Medulla oblongata (tissue), 1 donor: ENCODE measurements around the gene NDUFA3.
"Not testable (repeated sequence)": the region's sequence is repeated elsewhere in the genome, so short reads cannot be mapped to it uniquely, and the experiment has no call there.

ENCODE experiments used
- DNase-seq: peaks from one replicate; pipeline ENCODE4 v3.0.0-alpha.2; 2015; ENCODE audit errors: extremely low spot score

Gene NDUFA3

GRCh38 chr19:54102421-54103169 is at the start of gene NDUFA3:
NDUFA3 (plus strand) TSS chr19:54102855; CDS start chr19:54102879, 24 bp downstream.
- peak; percentile 99 for DNase-seq

DNA sequence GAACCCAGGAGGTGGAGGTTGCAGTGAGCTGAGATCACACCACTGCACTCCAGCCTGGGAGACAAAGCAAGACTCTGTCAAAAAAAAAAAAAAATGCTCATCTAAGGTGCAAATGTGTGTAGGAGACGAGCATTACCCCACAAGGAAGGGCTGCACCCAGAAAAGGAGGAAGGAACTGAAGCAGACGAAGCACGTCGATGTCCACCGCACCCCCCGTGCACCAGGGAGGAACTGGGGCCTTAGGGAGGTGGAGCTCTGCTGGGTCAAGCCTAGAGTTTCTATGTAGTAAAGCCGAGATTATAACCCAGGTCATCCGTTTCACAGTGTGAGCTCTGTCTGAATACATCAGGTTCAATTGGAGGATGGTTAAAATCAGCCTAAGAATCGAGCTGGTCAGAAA is 40.0 kb upstream of the NDUFA3 start:
- DNase-seq, result no peak

- DNase-seq, result no peak
Observed at GRCh38 chr19:54063350-54064116, 39.1 kb upstream of the NDUFA3 start, which contains the start of gene VSTM1. VSTM1 (minus strand) TSS chr19:54063897; CDS start chr19:54063777, 120 bp downstream.

- DNase-seq, result no peak
Observed at GRCh38 chr19:54069470-54069869, 33.2 kb upstream of the NDUFA3 start.

- DNase-seq, result no peak
Observed at GRCh38 chr19:54073829-54074228, 28.8 kb upstream of the NDUFA3 start.

GRCh38 chr19:54074851-54075250 is 27.8 kb upstream of the NDUFA3 start:
- DNase-seq, result no peak

GRCh38 chr19:54077334-54077733 is 25.3 kb upstream of the NDUFA3 start:
- peak; percentile 27 for DNase-seq

DNA sequence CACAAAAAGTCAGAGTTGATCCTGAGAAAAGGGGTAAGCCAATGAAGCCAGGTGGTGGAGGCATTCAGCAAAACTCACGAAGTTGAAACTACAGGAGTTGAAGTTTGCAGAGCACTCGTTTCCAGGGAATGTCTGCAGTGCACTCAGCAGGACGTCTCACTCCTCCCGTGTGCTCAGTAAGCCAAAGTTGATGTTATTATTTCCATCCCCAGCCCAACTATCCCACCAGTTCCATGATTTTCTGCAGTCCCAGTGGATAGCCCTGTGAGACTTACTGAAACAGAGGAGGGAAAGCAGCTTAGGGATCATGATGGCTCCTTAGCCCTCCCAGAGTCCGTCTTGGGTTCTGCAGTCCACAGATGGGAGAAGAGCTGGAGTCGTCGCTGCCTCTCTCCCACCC is 21.6 kb upstream of the NDUFA3 start, which contains the start of gene TARM1:
Gene TARM1 (minus strand): TSS at position 334 of the 400 bp plus-strand sequence. CDS start 25 bp downstream, at position 309.
- no peak for DNase-seq

GRCh38 chr19:54084410-54084809 is 18.2 kb upstream of the NDUFA3 start:
- no peak for DNase-seq

- no peak for DNase-seq
Observed at GRCh38 chr19:54094426-54095000, 8.1 kb upstream of the NDUFA3 start.

DNA sequence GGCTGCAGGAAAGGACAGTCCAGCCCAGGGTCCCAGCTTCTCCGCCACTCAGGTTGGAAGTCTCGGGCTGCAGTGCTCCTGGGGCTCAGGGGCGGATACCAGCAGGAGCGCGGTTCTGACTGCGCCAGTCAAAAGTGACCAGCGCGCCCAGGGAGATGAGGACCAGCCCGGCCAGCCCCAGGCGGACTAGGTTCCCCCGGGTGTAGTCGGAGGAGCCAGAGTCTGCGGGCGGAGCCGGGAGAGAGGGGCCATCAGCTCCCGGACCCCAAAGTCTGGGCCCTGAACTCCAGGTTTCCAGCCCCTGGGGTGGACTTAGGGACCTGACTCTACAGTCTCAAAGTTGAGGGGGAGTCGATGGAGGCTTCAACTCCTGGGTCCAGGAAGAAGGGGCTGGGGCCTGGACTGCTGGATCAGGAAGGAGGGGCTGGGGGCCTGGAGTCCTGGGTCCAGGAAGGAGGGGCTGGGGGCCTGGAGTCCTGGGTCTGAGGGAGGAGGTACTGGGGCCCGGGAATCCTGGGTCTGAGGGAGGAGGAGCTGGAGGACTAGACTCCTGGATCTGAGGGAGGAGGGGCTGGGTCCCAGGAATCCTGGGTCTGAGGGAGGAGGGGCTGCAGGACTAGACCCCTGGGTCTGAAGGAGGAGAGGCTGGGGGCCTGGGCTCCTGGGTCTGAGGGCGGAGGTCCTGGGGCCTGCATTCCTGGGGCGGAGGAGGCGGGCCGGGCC is 7.4 kb upstream of the NDUFA3 start:
- DNase-seq, result no peak

DNA sequence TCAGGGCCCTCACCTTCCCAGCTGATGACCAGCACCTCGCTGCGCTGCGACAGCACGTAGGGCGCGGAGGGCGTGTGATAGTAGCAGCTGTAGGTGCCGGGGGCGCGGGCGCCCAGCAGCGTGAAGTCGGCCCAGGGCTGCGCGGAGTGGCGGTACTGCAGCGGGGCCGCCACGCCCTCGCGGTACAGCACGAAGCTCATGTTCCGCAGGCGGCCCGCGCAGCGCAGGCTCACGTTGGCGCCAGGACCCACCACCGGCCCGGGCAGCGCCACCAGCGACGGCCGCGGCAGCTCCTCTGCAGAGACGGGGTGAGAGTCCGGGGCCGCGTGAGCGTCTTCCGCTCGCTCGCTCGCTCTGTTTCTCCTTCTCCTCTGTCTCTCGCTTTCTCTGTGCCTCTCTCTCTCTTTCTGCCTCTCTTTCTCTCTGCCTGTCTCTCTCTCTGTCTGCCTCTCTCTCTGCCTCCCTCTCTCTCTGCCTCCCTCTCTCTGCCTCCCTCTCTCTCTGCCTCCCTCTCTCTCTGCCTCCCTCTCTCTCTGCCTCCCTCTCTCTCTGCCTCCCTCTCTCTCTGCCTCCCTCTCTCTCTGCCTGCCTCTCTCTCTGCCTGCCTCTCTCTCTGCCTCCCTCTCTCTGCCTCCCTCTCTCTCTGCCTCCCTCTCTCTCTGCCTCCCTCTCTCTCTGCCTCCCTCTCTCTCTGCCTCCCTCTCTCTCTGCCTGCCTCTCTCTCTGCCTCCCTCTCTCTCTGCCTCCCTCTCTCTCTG is 6.6 kb upstream of the NDUFA3 start:
- DNase-seq, result not testable (repeated sequence)

DNA sequence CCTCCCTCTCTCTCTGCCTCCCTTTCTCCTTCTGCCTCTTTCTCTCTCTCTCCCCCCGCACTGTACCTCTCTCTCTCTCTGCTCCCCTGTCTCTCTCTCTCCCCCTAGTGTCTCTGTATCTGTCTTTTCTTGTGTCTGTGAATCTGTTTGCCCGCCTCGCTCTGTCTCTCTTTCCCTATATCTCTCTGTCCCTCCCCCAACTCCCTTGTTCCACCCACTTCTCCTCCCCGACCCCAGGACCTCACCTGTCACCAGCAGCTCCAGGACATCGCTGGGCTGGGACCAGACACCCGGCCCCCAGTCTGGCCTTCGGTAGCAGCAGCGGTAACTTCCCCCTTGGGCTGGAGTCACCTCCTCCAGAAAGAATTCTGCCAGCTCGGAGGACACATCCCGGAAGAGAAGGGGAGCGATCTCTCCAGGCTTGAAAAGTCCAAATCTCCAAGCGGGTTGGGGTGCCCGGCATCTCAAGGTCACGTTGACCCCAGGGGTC is 6.0 kb upstream of the NDUFA3 start:
- DNase-seq, result no peak

DNA sequence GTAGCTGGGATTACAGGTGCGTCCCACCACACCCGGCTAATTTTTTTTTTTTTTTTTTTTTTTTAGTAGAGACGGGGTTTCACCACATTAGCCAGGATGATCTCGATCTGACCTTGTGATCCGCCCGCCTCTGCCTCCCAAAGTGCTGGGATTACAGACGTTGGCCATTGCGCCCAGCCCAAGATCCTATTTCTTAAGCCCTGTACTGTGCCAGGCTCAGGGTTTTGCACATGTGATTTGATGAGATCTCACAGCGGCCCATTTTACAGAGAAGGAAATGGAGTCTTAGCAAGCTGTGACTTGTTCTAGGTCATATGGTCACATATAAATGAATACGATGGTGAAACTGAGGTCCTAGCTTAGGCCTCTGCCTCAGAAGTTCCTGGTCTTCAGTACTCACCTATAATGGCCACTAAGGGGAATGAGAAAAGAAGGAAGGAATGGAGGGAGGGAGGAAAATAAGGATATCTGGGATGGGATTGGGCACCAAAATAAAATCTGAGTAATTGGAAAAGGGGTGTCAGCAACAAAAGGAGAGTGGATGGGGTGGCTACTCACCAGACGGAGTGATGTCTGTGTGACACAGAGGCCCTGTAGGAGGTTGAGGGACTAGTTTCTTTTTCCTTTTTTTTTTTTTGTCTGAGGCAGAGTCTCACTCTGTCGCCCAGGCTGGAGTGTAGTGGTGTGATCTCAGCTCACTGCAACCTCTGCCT is 3.3 kb upstream of the NDUFA3 start:
- no peak for DNase-seq

GRCh38 chr19:54099903-54100255 is 2.8 kb upstream of the NDUFA3 start:
- not testable (repeated sequence) for DNase-seq

- DNase-seq, result peak; percentile 49
Observed at GRCh38 chr19:54100561-54100960, 2.1 kb upstream of the NDUFA3 start, which contains the start of gene OSCAR. OSCAR (minus strand) TSS chr19:54100803; CDS start chr19:54100792, 11 bp downstream.

- no peak for DNase-seq
Observed at GRCh38 chr19:54104998-54105715, 2.5 kb downstream of the NDUFA3 start.

DNA sequence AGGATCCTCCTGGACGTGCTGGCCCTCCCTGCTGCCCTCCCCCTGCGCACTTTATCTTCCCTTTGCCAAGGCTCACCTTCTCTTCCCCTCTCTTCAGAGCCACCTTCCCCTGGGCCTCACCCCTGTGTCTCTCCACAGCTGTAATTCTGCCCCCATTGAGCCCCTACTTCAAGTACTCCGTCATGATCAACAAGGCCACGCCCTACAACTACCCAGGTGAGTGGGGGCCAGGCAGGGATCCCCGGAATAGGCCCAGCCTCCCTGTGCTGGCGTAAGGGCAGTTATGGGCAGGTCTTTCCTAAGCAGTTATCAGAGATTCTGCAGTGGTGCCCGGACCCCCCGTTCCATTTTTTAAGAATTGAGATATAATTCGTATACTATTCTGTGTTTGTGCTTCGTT is 3.1 kb downstream of the NDUFA3 start:
- DNase-seq, result no peak

- DNase-seq, result no peak
Observed at GRCh38 chr19:54106716-54107115, 4.1 kb downstream of the NDUFA3 start.
